Adrenal gland (tissue), 5 donors: Measurements from ENCODE around the gene ZWILCH.
"Not testable (repeated sequence)": the region's sequence is repeated elsewhere in the genome, so short reads cannot be mapped to it uniquely, and the experiment has no call there.

Experiments
- CTCF ChIP-seq, 6 experiments: fragments of 450-650 bp in 4 of 6; fragments of 200-600 bp in 2 of 6; sonication (generic) in 1 of 6; IDR thresholded peaks; 1 replicate in 5 of 6; 2 replicates in 1 of 6; pipeline versions ENCODE4 v1.5.1 to v1.8.0; 2016 to 2021; ENCODE audit warnings: antibody characterized with exemption in 6 of 6, mild to moderate bottlenecking in 2 of 6, moderate library complexity in 1 of 6
- POLR2A ChIP-seq, 2 donors: fragments of 450-650 bp; IDR thresholded peaks; one replicate each; pipeline ENCODE4 v1.6.1; 2017; ENCODE audit warnings: antibody characterized with exemption in 2 of 2, mild to moderate bottlenecking in 2 of 2, moderate library complexity in 1 of 2
- donor health status: DM: no; HTN: no; CAD: no.

DNA sequence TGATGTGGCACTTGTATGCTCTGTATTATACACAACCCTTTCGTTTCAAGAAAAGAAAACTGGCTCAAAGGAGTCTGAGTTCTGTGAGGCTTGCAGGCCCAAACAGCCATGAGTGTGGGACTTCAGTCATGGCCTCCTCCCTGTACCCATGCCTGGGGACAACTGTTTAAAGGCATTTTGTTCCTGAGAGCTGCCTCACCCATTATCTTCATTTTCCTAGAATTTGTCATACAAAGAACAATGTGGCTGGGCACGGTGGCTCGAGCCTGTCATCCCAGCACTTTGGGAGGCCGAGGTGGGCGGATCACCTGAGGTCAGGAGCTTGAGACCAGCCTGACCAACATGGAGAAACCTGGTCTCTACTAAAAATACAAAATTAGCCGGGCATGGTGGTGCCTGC is 84.3 kb downstream of the ZWILCH start:
- not testable (repeated sequence) for TF ChIP-seq CTCF, POLR2A (IDR thresholded peaks at IDR 0.05)
